IMR-90 (cell line): ENCODE measurements around the gene PCCB. TPM values are rescaled to one million over a fixed set of nuclear protein-coding genes. Genes with fewer than 3 reads are reported as not detected.

Experiments used
- ATAC-seq: fragments of 200-7000 bp; cut with Tn5 transposase; 2 replicates; pipeline ENCODE4 v1.9.1; 2020; ENCODE audit warnings: low read depth, mild to moderate bottlenecking, moderate library complexity
- BruUV-seq: library from RNA; stranded (reverse); fragments of 400-500 nt; replicated peaks from 2 replicates; lab custom pipeline; 2021; lab: Mats Ljungman, UMichigan
- CTCF ChIA-PET: fragments of 300-600 bp; formaldehyde crosslinking; extraction: SDS; loops from one replicate; lab custom pipeline; 2021; ENCODE audit warnings: antibody characterized with exemption; lab: Yijun Ruan, JAX
- POLR2A ChIA-PET: fragments of 300-600 bp; sonication (Branson Sonifier 250); formaldehyde crosslinking; loops from one replicate; lab custom pipeline; 2022; ENCODE audit warnings: antibody characterized with exemption; ENCODE audit not compliant: unreplicated experiment; lab: Charles Lee
- DNase-seq: peaks from one replicate; pipeline ENCODE4 v3.0.0; 2013
- H2AFZ ChIP-seq: replicated peaks from 2 replicates; pipeline ENCODE3; 2013; ENCODE audit warnings: low read length, mild to moderate bottlenecking; ENCODE audit not compliant: poor library complexity
- H2AK5ac ChIP-seq: 2 replicates; pipeline ENCODE4 v1.6.1; 2013; ENCODE audit warnings: low read depth, low read length, inconsistent platforms
- H2AK9ac ChIP-seq: replicated peaks from 2 replicates; pipeline ENCODE3; 2013; ENCODE audit warnings: mild to moderate bottlenecking, low read depth, low read length, moderate library complexity; ENCODE audit not compliant: poor library complexity
- H2BK120ac ChIP-seq: 2 replicates; pipeline ENCODE4 v1.6.1; 2013; ENCODE audit warnings: low read depth, low read length, inconsistent platforms
- H2BK15ac ChIP-seq: 3 replicates; pipeline ENCODE4 v1.6.1; 2013; ENCODE audit warnings: low read depth, low read length, inconsistent platforms
- H2BK20ac ChIP-seq: 2 replicates; pipeline ENCODE4 v1.6.1; 2013; ENCODE audit warnings: low read depth, mild to moderate bottlenecking, inconsistent platforms, low read length, moderate library complexity
- H2BK5ac ChIP-seq: 2 replicates; pipeline ENCODE4 v1.6.1; 2013; ENCODE audit warnings: mild to moderate bottlenecking, low read depth, low read length, inconsistent platforms; ENCODE audit not compliant: poor library complexity, severe bottlenecking
- H3K14ac ChIP-seq: replicated peaks from 2 replicates; pipeline ENCODE4 v1.6.1; 2013; ENCODE audit warnings: low read depth, low read length, inconsistent platforms
- H3K18ac ChIP-seq: 2 replicates; pipeline ENCODE4 v1.6.1; 2013; ENCODE audit warnings: low read depth, low read length, control low read depth
- H3K23ac ChIP-seq: 2 replicates; pipeline ENCODE4 v1.6.1; 2013; ENCODE audit warnings: low read depth, low read length, inconsistent platforms
- H3K27ac ChIP-seq: 2 replicates; pipeline ENCODE4 v1.5.1; 2013; ENCODE audit warnings: mild to moderate bottlenecking, control low read depth, low read length; ENCODE audit not compliant: insufficient read depth
- H3K27me3 ChIP-seq: 2 replicates; pipeline ENCODE4 v1.6.1; 2013; ENCODE audit warnings: low read length; ENCODE audit not compliant: control insufficient read depth, insufficient read depth
- H3K36me3 ChIP-seq: 2 replicates; pipeline ENCODE4 v1.6.1; 2013; ENCODE audit warnings: low read length, mixed read lengths; ENCODE audit not compliant: control insufficient read depth, insufficient read depth
- H3K4ac ChIP-seq: 2 replicates; pipeline ENCODE4 v1.6.1; 2013; ENCODE audit warnings: low read depth, low read length, inconsistent platforms
- H3K4me1 ChIP-seq: 2 replicates; pipeline ENCODE4 v1.6.1; 2013; ENCODE audit warnings: low read length, mixed read lengths; ENCODE audit not compliant: control insufficient read depth, insufficient read depth
- H3K4me2 ChIP-seq: 2 replicates; pipeline ENCODE4 v1.6.1; 2013; ENCODE audit warnings: low read depth, mild to moderate bottlenecking, control low read depth, low read length, moderate library complexity
- H3K4me3 ChIP-seq: 2 replicates; pipeline ENCODE4 v1.5.1; 2013; ENCODE audit warnings: low read depth, mild to moderate bottlenecking, control low read depth, low read length, moderate library complexity; ENCODE audit not compliant: insufficient read depth
- H3K56ac ChIP-seq: 2 replicates; pipeline ENCODE4 v1.6.1; 2013; ENCODE audit warnings: low read length, inconsistent platforms; ENCODE audit not compliant: insufficient read depth; ENCODE audit errors: extremely low read depth
- H3K79me1 ChIP-seq, 2 experiments: 2 replicates each; pipeline ENCODE4 v1.6.1; 2013; ENCODE audit warnings: low read length in 2 of 2, inconsistent platforms in 1 of 2, low read depth in 1 of 2
- H3K9ac ChIP-seq: 2 replicates; pipeline ENCODE4 v1.6.1; 2013; ENCODE audit warnings: low read depth, low read length, control low read depth
- H3K9me1 ChIP-seq: 2 replicates; pipeline ENCODE4 v1.6.1; 2013; ENCODE audit warnings: low read length, inconsistent platforms; ENCODE audit not compliant: insufficient read depth
- H3K9me3 ChIP-seq: 2 replicates; pipeline ENCODE4 v1.6.1; 2013; ENCODE audit warnings: low read length; ENCODE audit not compliant: control insufficient read depth, insufficient read depth
- H4K20me1 ChIP-seq: 2 replicates; pipeline ENCODE4 v1.6.1; 2013; ENCODE audit warnings: low read length, inconsistent platforms; ENCODE audit not compliant: insufficient read depth
- H4K5ac ChIP-seq: 2 replicates; pipeline ENCODE4 v1.6.1; 2013; ENCODE audit warnings: mild to moderate bottlenecking, low read depth, low read length, control low read depth
- H4K8ac ChIP-seq, 2 experiments: 2 replicates each; pipeline ENCODE4 v1.6.1; 2013; ENCODE audit warnings: low read depth in 2 of 2, low read length in 2 of 2, control low read depth in 1 of 2, inconsistent platforms in 1 of 2
- H4K91ac ChIP-seq: 2 replicates; pipeline ENCODE4 v1.6.1; 2013; ENCODE audit warnings: low read depth, low read length, inconsistent platforms; ENCODE audit not compliant: insufficient read depth
- BHLHE40 ChIP-seq: fragments of 150-350 bp; IDR thresholded peaks from 2 replicates; pipeline ENCODE4 v1.6.1; 2016; ENCODE audit warnings: mild to moderate bottlenecking, low read depth, low read length
- FOS ChIP-seq: fragments of 150-350 bp; IDR thresholded peaks from 2 replicates; pipeline ENCODE4 v1.6.1; 2016; ENCODE audit warnings: low read depth, low read length
- MAFK ChIP-seq: IDR thresholded peaks from 2 replicates; pipeline ENCODE4 v1.6.1; 2012; ENCODE audit warnings: low read depth, low read length, improper control_type of control experiment
- MAZ ChIP-seq: IDR thresholded peaks from 2 replicates; pipeline ENCODE4 v1.6.1; 2012; ENCODE audit warnings: low read depth, mild to moderate bottlenecking, low read length, improper control_type of control experiment, moderate library complexity, borderline replicate concordance
- MXI1 ChIP-seq: IDR thresholded peaks from 2 replicates; pipeline ENCODE4 v1.6.1; 2012; ENCODE audit warnings: low read depth, mild to moderate bottlenecking, low read length, moderate library complexity, borderline replicate concordance
- POLR2A ChIP-seq: IDR thresholded peaks from 2 replicates; pipeline ENCODE4 v1.6.1; 2012; ENCODE audit warnings: mild to moderate bottlenecking, low read depth, low read length
- SMC3 ChIP-seq: fragments of 150-350 bp; IDR thresholded peaks from 2 replicates; pipeline ENCODE4 v1.6.1; 2016; ENCODE audit warnings: low read depth, mild to moderate bottlenecking, antibody characterized with exemption, low read length, moderate library complexity
- WGBS, 2 experiments: methylation state at CpG; one replicate each; pipeline versions ENCODE4 v1.1.5 to v1.1.7; 2013; ENCODE audit warnings: missing lambda C conversion rate in 2 of 2; ENCODE audit not compliant: insufficient read length in 1 of 2; ENCODE audit errors: extremely low coverage in 2 of 2; 5-methylcytosine and 5-hydroxymethylcytosine counted together
- dilution Hi-C: fragments of 300-500 bp; cut with HindIII; formaldehyde crosslinking; loops from one replicate; pipeline ENCODE4 v1.14.3; 2018; ENCODE audit warnings: low sequenced_read_pairs; ENCODE audit not compliant: unreplicated experiment
- in situ Hi-C: fragments of 300-500 bp; cut with MboI; formaldehyde crosslinking; loops from 3 replicates; pipeline ENCODE4 v1.14.3; 2019; ENCODE audit warnings: low sequenced_read_pairs, inconsistent platforms, mixed read lengths
- intact Hi-C: fragments of 100-400 bp; cut with micrococcal nuclease; formaldehyde crosslinking; loops from 2 replicates; pipeline ENCODE4 v1.10.0; 2022
- polyA plus RNA-seq, 3 experiments: library from polyadenylated mRNA; depleted of rRNA; stranded (reverse); fragments of >200 nt; gene quantifications; 2 replicates each; pipeline ENCODE4 v1.2.3, GENCODE V29; 2012; ENCODE audit warnings: low replicate concordance in 1 of 3
- total RNA-seq: library from RNA; depleted of rRNA; stranded (reverse); fragments of >200 nt; gene quantifications from 2 replicates; pipeline ENCODE4 v1.2.3, GENCODE V29; 2012
- TF ChIP-seq, protein P1 (sequence below): fragments of 150-350 bp; IDR thresholded peaks from 2 replicates; pipeline ENCODE4 v1.6.1; 2017; ENCODE audit warnings: mild to moderate bottlenecking, antibody characterized with exemption, low read length, low read depth
- TF ChIP-seq, protein P2 (sequence below): fragments of 150-350 bp; IDR thresholded peaks from 2 replicates; pipeline ENCODE4 v1.6.1; 2016; ENCODE audit warnings: low read depth, mild to moderate bottlenecking, low read length, moderate library complexity, borderline replicate concordance

The PCCB gene
- total and polyA plus RNA-seq, 2 of the 4 experiments (the other 2 are of a cell fraction), result 40.5 to 76.2 TPM

DNA sequence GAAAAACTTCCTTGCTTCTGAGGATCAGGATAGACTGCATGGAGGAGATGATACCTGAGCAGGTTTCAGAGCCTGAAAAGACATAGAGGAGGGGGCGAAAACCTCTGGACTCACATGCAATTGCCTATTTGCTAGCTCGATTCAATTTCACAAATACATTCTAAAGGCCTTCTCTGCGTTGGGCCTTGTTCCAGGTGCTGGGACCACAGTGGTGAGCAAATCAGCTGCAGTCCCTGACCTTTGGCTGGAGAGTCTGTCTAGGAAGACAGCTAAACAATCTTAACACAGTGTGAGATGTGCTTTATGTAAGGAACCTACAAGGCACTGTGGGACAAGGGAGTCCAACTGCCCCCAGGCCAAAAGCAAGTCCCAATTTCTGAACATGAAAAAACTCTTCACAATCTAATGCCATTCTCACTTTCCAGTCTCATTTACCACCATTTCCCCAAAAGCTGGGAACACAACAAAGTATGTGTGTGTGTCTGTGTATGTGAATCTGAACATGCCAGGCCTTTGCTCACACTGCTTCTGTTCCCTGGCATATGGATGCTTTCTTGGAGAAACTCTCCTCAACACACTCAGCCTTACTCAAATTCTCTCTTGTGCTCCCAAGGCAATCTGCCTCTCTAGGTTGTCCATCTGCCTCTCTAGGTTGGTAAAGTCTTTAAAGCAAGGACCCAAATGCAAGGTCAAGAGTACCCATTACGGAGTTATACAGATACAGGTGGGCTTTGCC is 2.1 kb upstream of the PCCB start:
- no peak overlapping the region for H3K23ac ChIP-seq
- BruUV-seq, result no TSS peak
- H3K27ac ChIP-seq, result no peak overlapping the region
- no peak overlapping the region for H2BK120ac ChIP-seq
- H2BK5ac ChIP-seq, result no peak overlapping the region
- POLR2A ChIA-PET, result no interaction called here
- H3K4me1 ChIP-seq, result peaks cover 4% of the 10 kb centered on the region; the same call in 1 of the 2 replicates
- dilution Hi-C loops (no loop called here), in situ Hi-C loops (no loop called here), intact Hi-C loops (no loop called here)
- H3K9ac ChIP-seq, result no peak overlapping the region
- no peak overlapping the region for H2BK20ac ChIP-seq
- H3K18ac ChIP-seq, result no peak overlapping the region
- no peak overlapping the region for H2BK15ac ChIP-seq
- peaks cover 8 to 24% of the 10 kb centered on the region in 2 experiments; a peak in 3 of 4 replicates for H3K79me1 ChIP-seq
- no peaks in the 10 kb centered on the region for H3K27me3 ChIP-seq
- no peak overlapping the region for H2AK9ac ChIP-seq
- H3K4ac ChIP-seq, result no peak overlapping the region
- no peak overlapping the region for H4K8ac ChIP-seq
- no peaks in the 10 kb centered on the region for H4K20me1 ChIP-seq
- H3K4me2 ChIP-seq, result no peak overlapping the region
- no peak overlapping the region for H4K5ac ChIP-seq
- TF ChIP-seq, protein P1, sequence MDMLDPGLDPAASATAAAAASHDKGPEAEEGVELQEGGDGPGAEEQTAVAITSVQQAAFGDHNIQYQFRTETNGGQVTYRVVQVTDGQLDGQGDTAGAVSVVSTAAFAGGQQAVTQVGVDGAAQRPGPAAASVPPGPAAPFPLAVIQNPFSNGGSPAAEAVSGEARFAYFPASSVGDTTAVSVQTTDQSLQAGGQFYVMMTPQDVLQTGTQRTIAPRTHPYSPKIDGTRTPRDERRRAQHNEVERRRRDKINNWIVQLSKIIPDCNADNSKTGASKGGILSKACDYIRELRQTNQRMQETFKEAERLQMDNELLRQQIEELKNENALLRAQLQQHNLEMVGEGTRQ, result no peak
- TF ChIP-seq POLR2A, result no peak
- no peak for TF ChIP-seq BHLHE40
- TF ChIP-seq MXI1, result no peak
- TF ChIP-seq, protein P2, sequence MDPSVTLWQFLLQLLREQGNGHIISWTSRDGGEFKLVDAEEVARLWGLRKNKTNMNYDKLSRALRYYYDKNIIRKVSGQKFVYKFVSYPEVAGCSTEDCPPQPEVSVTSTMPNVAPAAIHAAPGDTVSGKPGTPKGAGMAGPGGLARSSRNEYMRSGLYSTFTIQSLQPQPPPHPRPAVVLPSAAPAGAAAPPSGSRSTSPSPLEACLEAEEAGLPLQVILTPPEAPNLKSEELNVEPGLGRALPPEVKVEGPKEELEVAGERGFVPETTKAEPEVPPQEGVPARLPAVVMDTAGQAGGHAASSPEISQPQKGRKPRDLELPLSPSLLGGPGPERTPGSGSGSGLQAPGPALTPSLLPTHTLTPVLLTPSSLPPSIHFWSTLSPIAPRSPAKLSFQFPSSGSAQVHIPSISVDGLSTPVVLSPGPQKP, result no peak
- TF ChIP-seq MAFK, result no peak
- no peak for TF ChIP-seq SMC3
- no peak for TF ChIP-seq FOS
- TF ChIP-seq MAZ, result no peak
- ATAC-seq, result no peak
- CTCF ChIA-PET, result no interaction called here
- no peak overlapping the region for H2AFZ ChIP-seq
- no peak overlapping the region for H3K4me3 ChIP-seq
- no peak overlapping the region for H4K91ac ChIP-seq
- no peak for DNase-seq
- peaks cover 5% of the 10 kb centered on the region for H3K9me1 ChIP-seq
- no peak overlapping the region for H2AK5ac ChIP-seq
- H3K36me3 ChIP-seq, result no peaks in the 10 kb centered on the region
- H3K14ac ChIP-seq, result no peak overlapping the region
- no peak overlapping the region for H3K56ac ChIP-seq
- H3K9me3 ChIP-seq, result no peaks in the 10 kb centered on the region
- no CpG with 5 or more reads among the region's 4 CpGs for WGBS, 2 experiments
